Body of pancreas (tissue), 4 donors: Measurements from ENCODE around the gene SH2D4B. TPM values are rescaled to one million over a fixed set of nuclear protein-coding genes. Genes with fewer than 3 reads are reported as not detected.

Experiments
- ATAC-seq: fragments of 150-250 bp; one replicate; pipeline ENCODE4 v1.9.1; 2016
- DNase-seq, 4 donors: peaks; one replicate each; pipeline ENCODE4 v3.0.0-alpha.2; 2019
- H3K27ac ChIP-seq, 4 donors: fragments of 200-600 bp; sonication (generic); 1 replicate in 3 of 4; 2 replicates in 1 of 4; pipeline versions ENCODE4 v1.5.1 to v1.6.1; 2016 to 2019; ENCODE audit warnings: mild to moderate bottlenecking in 1 of 4, mixed read lengths in 1 of 4, moderate library complexity in 1 of 4
- H3K27me3 ChIP-seq, 2 donors: fragments of 200-600 bp; sonication (generic); one replicate each; pipeline ENCODE4 v1.6.0; 2016; ENCODE audit warnings: mild to moderate bottlenecking in 1 of 2
- H3K36me3 ChIP-seq, 2 donors: fragments of 200-600 bp; sonication (generic); replicated peaks in 1 of 2; 2 replicates each; pipeline ENCODE4 v1.5.1; 2016; ENCODE audit warnings: low read depth in 2 of 2; ENCODE audit not compliant: insufficient read depth in 1 of 2
- H3K4me1 ChIP-seq: fragments of 200-600 bp; sonication (generic); one replicate; pipeline ENCODE4 v1.6.0; 2016
- H3K4me3 ChIP-seq, 2 donors: fragments of 200-600 bp; sonication (generic); 1 replicate in 1 of 2; 2 replicates in 1 of 2; pipeline ENCODE4 v1.5.1; 2016 to 2019
- H3K9me3 ChIP-seq, 3 donors: fragments of 200-600 bp; sonication (generic); 1 replicate in 2 of 3; 2 replicates in 1 of 3; pipeline ENCODE4 v1.5.1; 2016
- CTCF ChIP-seq, 7 experiments: fragments of 450-650 bp in 4 of 7; fragments of 200-600 bp in 3 of 7; sonication (generic) in 3 of 7; IDR thresholded peaks; one replicate each; pipeline ENCODE4 v1.5.1; 2016 to 2019; ENCODE audit warnings: antibody characterized with exemption in 7 of 7
- POLR2A ChIP-seq, 3 donors: fragments of 450-650 bp; IDR thresholded peaks; one replicate each; pipeline ENCODE4 v1.6.1; 2016; ENCODE audit warnings: antibody characterized with exemption in 3 of 3, mild to moderate bottlenecking in 2 of 3
- WGBS, 2 donors: methylation state at CpG; one replicate each; pipeline ENCODE4 v1.1.5; 2017; 5-methylcytosine and 5-hydroxymethylcytosine counted together
- intact Hi-C: fragments of 100-400 bp; cut with DNase I; formaldehyde crosslinking; loops from one replicate; pipeline ENCODE4 v1.15.1; 2023
- total RNA-seq, 2 donors: library from RNA; depleted of rRNA; stranded (reverse); fragments of >200 nt; gene quantifications; one replicate each; pipeline ENCODE4 v1.1.0, GENCODE V29; 2016

SH2D4B gene
- total RNA-seq, 2 donors from 2014 or later: 0.33 TPM; not detected in 1

- WGBS, 2 donors: 42% methylated on average over 2 to 4 of the region's 4 CpGs
- no peaks in the 10 kb centered on the region for H3K9me3 ChIP-seq
- no peak for DNase-seq
- no peaks in the 10 kb centered on the region for H3K27me3 ChIP-seq
- H3K4me3 ChIP-seq: no peak overlapping the region
- H3K36me3 ChIP-seq: no peaks in the 10 kb centered on the region
- no peak overlapping the region for H3K27ac ChIP-seq
- ATAC-seq: no peak
- intact Hi-C loops: no loop called here
- no peaks in the 10 kb centered on the region for H3K4me1 ChIP-seq
- TF ChIP-seq POLR2A (IDR thresholded peaks at IDR 0.05): no peak
- no peak for TF ChIP-seq CTCF (IDR thresholded peaks at IDR 0.05)
Observed at GRCh38 chr10:80633383-80633860, 95.7 kb downstream of the SH2D4B start.

DNA sequence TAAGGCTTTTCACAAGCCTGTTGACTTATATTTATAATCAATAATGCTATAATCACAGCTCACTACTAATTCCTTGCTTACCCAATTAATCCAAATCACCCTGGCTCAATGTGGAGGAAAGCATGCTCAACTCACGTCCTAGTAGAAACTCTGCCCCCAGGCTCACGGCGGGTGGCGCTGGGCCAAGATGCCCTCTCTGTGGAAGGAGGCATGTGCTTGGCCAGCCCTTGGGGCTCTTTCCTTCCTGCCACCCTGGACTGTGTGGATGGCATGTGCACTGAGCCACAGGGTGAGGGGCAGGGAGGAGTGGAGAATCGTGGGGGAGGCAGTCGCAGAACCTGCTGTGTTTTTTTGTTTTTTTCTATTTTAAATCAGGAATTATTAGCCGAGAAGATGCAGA, 96.2 kb downstream of the SH2D4B start:
- Histone ChIP-seq H3K27me3 (no peaks in the 10 kb centered on the region), H3K4me1 (no peaks in the 10 kb centered on the region), H3K27ac (no peak overlapping the region), H3K9me3 (no peaks in the 10 kb centered on the region), H3K4me3 (no peak overlapping the region), H3K36me3 (no peaks in the 10 kb centered on the region)
- TF ChIP-seq POLR2A (IDR thresholded peaks at IDR 0.05): no peak
- no peak for TF ChIP-seq CTCF (IDR thresholded peaks at IDR 0.05)
- intact Hi-C loops: no loop called here
- ATAC-seq (no peak), DNase-seq (no peak)
- WGBS, 2 donors: 59 to 65% methylated on average over 7 of the region's 7 CpGs

- Histone ChIP-seq H3K4me1 (no peaks in the 10 kb centered on the region), H3K9me3 (no peaks in the 10 kb centered on the region), H3K4me3 (no peak overlapping the region), H3K36me3 (no peaks in the 10 kb centered on the region), H3K27me3 (no peaks in the 10 kb centered on the region), H3K27ac (no peak overlapping the region)
- ATAC-seq (no peak), DNase-seq (no peak)
- WGBS, 2 donors: 61 to 68% methylated on average over 5 of the region's 5 CpGs
- intact Hi-C loops: no loop called here
- no peak for TF ChIP-seq CTCF (IDR thresholded peaks at IDR 0.05)
- TF ChIP-seq POLR2A (IDR thresholded peaks at IDR 0.05): no peak
Observed at GRCh38 chr10:80642661-80643060, 105.0 kb downstream of the SH2D4B start.

- Histone ChIP-seq H3K27ac (no peak overlapping the region), H3K9me3 (no peaks in the 10 kb centered on the region), H3K4me3 (no peak overlapping the region), H3K36me3 (no peaks in the 10 kb centered on the region), H3K4me1 (no peaks in the 10 kb centered on the region), H3K27me3 (no peaks in the 10 kb centered on the region)
- DNase-seq (no peak), ATAC-seq (no peak)
- TF ChIP-seq POLR2A (IDR thresholded peaks at IDR 0.05) (no peak), CTCF (IDR thresholded peaks at IDR 0.05) (no peak)
- intact Hi-C loops: no loop called here
Observed at GRCh38 chr10:80646366-80646765, 108.7 kb downstream of the SH2D4B start.

GRCh38 chr10:80647173-80647833, 109.6 kb downstream of the SH2D4B start:
- WGBS, 2 donors: 65 to 68% methylated on average over 7 of the region's 7 CpGs
- H3K4me3 ChIP-seq: no peak overlapping the region
- ATAC-seq (no peak), DNase-seq (no peak)
- no peak for TF ChIP-seq CTCF (IDR thresholded peaks at IDR 0.05)
- no peak for TF ChIP-seq POLR2A (IDR thresholded peaks at IDR 0.05)
- H3K27me3 ChIP-seq: no peaks in the 10 kb centered on the region
- intact Hi-C loops: no loop called here
- no peak overlapping the region for H3K27ac ChIP-seq
- no peaks in the 10 kb centered on the region for H3K36me3 ChIP-seq
- H3K9me3 ChIP-seq: no peaks in the 10 kb centered on the region
- H3K4me1 ChIP-seq: no peaks in the 10 kb centered on the region
